DMS 273 treated with DMSO at 0.1 percent for 48 hours (cell line): Measurements from ENCODE around the gene MRPL11.

Experiments
- DNase-seq: peaks from one replicate; lab custom pipeline; 2025; lab: John Stamatoyannopoulos, UW

Gene MRPL11

DNA sequence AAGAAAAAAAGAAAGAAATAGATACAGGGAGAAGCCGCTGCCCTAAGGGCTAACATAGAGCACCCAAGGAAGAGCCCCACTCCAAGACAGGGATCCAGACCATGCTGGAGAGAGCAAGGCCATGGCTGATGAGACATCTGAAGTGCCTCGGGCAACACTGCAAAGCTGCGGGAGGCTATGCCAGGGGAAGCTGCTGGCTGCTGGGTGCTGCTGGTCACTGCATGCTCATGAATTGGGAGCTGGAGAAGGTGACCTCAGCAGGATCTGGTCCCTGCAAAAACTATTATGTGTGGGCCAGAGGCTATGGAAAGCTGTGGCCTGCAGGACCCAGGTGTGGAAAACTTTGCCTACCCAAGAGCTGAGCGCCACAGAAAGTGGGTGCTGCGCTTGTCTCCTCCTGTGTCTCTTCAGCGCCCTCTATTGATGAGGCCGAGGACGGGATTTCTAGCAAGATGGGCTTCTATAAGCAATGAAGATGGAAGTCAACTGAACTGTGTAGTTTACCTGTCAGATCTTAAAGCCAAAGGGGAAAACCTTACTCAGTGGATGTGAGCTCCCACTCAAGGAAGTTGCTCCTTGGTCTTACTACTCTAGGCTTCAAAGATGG lies 49.8 kb downstream of the MRPL11 start:
- peak; percentile 13 for DNase-seq

- peak; percentile 16 for DNase-seq
These were observed 52.2 kb downstream of the MRPL11 start for GRCh38 chr11:66386171-66387069.
